ENCODE results near the gene BPIFB2.

The BPIFB2 gene

DNA sequence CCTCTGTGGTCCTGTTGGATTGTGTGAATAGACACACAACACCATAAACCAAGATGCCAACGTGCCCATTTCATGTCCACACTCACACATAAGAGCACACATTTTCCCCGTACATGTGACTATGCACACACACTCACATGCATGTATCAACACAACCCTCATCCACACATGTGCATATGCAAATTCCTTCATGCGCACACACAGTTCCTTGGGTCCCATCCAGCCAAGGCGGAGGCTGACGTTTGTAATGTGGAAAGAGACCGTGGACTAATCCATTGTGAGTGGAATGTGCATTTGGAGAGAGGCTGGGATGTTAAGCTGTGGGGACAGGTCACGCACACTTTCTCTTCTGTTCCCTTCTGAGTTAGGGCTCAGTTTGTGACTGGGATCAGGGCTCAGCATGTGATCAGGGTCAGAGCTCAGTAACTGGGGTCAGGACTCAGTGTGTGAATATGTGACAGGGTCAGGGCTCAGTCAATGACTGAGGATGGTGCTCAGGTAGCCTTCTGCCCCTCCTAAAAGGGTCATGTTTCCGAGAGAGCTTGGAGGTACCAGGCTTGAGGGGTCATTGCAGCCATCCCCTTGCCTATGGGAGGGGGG is 628 bp upstream of the BPIFB2 start:
- H3K27ac ChIP-seq = no peak overlapping the region
- TF ChIP-seq, protein P1, sequence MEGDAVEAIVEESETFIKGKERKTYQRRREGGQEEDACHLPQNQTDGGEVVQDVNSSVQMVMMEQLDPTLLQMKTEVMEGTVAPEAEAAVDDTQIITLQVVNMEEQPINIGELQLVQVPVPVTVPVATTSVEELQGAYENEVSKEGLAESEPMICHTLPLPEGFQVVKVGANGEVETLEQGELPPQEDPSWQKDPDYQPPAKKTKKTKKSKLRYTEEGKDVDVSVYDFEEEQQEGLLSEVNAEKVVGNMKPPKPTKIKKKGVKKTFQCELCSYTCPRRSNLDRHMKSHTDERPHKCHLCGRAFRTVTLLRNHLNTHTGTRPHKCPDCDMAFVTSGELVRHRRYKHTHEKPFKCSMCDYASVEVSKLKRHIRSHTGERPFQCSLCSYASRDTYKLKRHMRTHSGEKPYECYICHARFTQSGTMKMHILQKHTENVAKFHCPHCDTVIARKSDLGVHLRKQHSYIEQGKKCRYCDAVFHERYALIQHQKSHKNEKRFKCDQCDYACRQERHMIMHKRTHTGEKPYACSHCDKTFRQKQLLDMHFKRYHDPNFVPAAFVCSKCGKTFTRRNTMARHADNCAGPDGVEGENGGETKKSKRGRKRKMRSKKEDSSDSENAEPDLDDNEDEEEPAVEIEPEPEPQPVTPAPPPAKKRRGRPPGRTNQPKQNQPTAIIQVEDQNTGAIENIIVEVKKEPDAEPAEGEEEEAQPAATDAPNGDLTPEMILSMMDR (conservative IDR thresholded peaks at IDR 0.05) = no peak
- TF ChIP-seq ZFX (IDR thresholded peaks at IDR 0.05) = no peak

DNA sequence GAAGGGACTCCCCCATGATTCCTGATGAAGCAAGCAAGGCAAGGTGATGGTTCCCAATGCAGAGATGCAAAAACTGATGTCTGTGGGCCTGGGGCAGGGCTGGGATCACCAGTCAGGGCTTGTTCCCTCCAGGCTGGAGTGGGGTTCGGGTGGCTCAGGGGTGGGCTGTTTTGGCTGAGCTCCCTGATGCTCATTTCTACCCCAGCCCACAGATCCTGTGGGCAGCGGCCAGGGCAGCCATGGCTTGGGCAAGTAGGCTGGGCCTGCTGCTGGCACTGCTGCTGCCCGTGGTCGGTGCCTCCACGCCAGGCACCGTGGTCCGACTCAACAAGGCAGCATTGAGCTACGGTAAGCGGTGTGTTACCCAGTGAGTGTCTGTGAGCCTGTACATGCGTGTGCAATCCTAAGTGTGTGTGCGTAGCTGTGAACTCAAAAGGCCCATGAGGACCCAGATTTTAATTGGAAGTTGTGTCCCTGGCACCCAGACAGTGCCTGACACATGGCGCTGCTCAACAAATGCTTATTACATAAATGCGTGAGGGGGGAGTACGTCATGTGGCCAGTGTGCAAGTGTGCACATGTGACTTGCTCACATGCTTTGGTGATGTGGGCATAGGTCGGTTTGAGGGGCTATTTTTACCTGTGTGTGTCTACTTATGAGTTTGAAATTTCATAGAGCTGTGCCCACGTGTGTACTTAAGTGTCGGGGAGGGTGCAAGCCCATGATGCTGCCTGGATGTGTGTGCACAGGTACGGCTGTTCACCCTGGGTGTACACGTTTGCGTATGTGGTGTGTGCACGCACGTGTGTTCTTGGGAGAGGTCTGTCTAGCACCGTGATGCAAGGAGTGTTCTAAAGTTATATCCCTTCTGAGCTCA is 1.1 kb downstream of the BPIFB2 start:
- peak overlapping the region; percentile 39 for H3K27ac ChIP-seq
- TF ChIP-seq ZFX (IDR thresholded peaks at IDR 0.05) = no peak
- TF ChIP-seq, protein P1 (conservative IDR thresholded peaks at IDR 0.05) = no peak

DNA sequence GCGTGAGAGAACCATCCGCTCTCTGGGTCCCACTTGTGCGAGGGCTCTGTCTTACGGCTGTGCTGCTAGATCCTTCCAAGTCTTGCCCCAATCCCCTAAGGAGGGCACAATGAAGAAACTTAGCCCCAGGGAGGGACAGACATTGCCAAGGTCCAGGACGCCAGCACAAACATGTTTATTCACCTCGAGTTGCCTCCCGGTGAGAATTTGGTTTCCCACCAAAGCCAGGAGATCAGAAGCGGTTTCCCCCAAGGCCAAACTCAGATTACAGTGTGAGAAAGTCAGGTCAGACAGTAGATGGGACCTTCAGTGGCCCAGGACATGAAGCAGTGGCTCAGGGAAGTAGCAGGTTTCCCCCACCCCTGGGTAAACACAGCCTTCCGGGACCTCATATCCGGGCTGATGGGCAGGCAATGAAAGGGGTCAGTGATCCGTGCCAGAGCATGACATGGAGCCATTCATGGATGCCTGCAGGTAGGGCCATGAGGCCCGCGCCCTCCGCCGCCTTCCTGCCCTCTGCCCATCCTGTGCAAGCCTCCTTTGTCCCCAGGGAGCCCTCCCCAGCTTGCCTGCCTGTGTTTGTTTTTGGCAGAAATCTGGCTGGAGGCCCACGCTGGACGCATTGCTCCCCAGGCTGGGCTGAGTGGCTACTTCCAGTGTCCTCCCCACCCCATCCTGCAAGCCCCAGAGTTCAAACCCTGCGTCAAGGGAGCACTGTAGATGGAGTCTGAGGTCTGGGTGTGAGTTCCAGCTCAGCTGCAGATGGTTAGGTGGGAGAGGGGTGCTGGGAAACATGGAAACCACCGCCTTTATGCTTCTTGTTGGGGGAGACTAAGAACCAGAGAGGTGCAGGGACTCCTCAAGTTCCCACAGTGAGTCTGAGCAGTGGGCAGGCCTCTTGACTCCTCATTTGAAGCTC is 2.0 kb downstream of the BPIFB2 start:
- H3K27ac ChIP-seq = peak overlapping the region; percentile 39
- TF ChIP-seq, protein P1 (conservative IDR thresholded peaks at IDR 0.05) = no peak
- no peak for TF ChIP-seq ZFX (IDR thresholded peaks at IDR 0.05)

DNA sequence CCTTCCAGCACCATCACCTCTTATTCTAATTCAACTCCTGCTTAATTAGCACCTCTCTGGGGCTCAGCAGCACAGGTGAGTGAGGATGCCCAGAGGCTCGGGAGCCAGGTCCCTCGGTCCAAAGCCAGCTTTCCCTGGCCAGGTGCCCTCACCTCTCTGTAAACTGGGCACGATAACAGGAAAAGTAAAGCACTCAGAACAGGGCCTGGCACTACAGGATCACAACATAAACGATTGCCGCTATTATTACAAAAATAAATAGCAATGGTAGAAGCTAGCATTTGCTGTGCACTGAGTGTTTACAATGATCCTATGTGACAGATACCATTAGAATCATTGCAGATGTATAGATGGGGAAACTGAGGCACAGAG is 2.6 kb downstream of the BPIFB2 start:
- TF ChIP-seq, protein P1 (conservative IDR thresholded peaks at IDR 0.05) = no peak
- TF ChIP-seq ZFX (IDR thresholded peaks at IDR 0.05) = no peak
- H3K27ac ChIP-seq = peak overlapping the region; percentile 39

DNA sequence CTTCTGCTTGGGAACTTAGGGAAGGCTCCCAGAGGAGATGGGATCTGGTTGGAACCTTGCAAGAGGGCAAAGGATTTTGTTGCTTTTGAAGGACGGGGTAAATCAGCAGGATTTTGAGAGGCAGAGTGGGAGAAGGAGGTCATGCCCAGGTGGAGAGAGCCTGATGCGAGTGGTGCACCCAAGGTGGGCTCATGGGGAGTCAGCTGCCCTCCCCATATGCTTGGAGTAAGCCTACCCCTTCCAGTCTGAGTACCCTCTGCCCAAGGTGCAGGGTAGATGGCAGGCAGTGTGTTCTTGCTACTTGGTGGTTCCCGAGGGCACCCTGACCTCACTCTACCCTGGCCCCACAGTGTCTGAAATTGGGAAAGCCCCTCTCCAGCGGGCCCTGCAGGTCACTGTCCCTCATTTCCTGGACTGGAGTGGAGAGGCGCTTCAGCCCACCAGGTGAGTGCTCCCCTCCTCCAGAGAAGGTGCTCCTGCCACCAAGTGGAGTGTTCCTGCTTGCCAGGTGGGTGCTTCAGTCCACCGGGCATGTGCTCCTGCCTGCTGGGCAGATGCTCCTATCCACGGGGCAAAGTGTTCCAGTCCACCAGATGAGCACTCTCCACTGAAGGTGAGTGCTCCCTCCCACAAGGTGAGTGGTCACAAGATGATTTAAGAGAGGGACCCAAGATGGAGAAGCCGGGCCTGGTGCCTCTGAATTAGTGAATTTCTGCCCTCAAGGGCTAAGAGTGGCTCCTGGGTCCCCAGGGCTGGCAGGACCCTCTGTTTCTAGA is 3.4 kb downstream of the BPIFB2 start:
- peak overlapping the region; percentile 39 for H3K27ac ChIP-seq
- TF ChIP-seq, protein P1 (conservative IDR thresholded peaks at IDR 0.05) = no peak
- no peak for TF ChIP-seq ZFX (IDR thresholded peaks at IDR 0.05)

DNA sequence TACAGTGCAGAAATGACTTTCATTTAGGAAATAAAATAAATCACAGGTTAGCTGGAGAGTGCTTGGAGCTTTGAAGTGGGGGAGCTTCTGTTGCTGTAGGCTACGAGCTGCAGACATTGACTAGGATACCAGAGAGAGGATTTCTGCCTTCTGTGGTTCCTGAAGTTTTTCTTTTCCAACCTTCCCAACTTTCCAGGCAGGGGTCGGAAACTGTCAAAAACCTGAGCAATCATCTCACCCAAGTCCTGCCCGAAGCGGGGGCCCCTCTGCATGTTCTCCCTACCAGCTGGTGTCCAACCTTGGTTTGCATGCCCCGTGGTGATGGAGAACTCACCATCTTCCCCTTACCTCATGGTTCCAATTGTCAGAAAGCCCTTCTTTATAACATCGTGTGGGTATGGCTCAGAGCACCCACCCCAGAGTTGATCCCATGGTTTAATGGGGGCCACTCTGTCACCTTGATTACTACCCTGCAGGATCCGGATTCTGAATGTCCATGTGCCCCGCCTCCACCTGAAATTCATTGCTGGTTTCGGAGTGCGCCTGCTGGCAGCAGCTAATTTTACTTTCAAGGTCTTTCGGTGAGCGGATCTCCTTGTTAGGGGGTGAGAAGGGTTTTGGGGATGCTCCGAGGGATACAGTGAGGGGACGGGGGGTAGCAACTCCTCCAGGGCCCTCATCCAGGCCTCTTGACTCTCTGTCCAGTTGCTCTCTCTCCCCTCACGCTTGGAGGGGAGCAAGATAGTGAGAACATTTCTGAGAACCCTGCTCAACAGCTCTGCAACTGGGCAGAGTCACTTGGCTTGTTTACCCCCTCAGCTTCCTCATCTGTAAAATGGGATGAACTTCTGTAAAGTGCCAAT is 5.1 kb downstream of the BPIFB2 start:
- H3K27ac ChIP-seq = no peak overlapping the region
- TF ChIP-seq, protein P1 (conservative IDR thresholded peaks at IDR 0.05) = no peak
- no peak for TF ChIP-seq ZFX (IDR thresholded peaks at IDR 0.05)

All from C4-2B (cell line).